Nephron progenitor cell (in vitro differentiated cells): ENCODE measurements around the gene MT2A.

ENCODE experiments used
- DNase-seq: peaks from one replicate; pipeline ENCODE4 v3.0.0; 2021
- H3K27ac Mint-ChIP-seq: 2 replicates; pipeline ENCODE4 v1.8.0; 2021; ENCODE audit warnings: mild to moderate bottlenecking, moderate library complexity, mixed read lengths
- H3K27me3 Mint-ChIP-seq: 2 replicates; pipeline ENCODE4 v1.8.0; 2021; ENCODE audit warnings: mild to moderate bottlenecking, low read depth, mixed read lengths; ENCODE audit not compliant: poor library complexity
- H3K36me3 Mint-ChIP-seq: 2 replicates; pipeline ENCODE4 v1.8.0; 2021; ENCODE audit warnings: low read depth, mixed read lengths
- H3K4me1 Mint-ChIP-seq: 2 replicates; pipeline ENCODE4 v1.8.0; 2021; ENCODE audit warnings: mixed read lengths
- H3K4me3 Mint-ChIP-seq: 2 replicates; pipeline ENCODE4 v1.8.0; 2021; ENCODE audit warnings: mild to moderate bottlenecking, moderate library complexity, mixed read lengths
- H3K9me3 Mint-ChIP-seq: 2 replicates; pipeline ENCODE4 v1.8.0; 2021; ENCODE audit warnings: mild to moderate bottlenecking, moderate library complexity, mixed read lengths
- CTCF ChIP-seq: fragments of 200-600 bp; sonication (generic); IDR thresholded peaks from 2 replicates; pipeline ENCODE4 v1.5.0; 2021; ENCODE audit warnings: antibody characterized with exemption

Gene MT2A

GRCh38 chr16:56636616-56637413 lies 28.4 kb downstream of the MT2A start:
- DNase-seq = no peak
- no peak overlapping the region for H3K27ac Mint-ChIP-seq
- no peak overlapping the region for H3K4me3 Mint-ChIP-seq
- H3K4me1 Mint-ChIP-seq = peaks cover 22% of the 10 kb centered on the region
- H3K36me3 Mint-ChIP-seq = no peaks in the 10 kb centered on the region
- no peak for TF ChIP-seq CTCF
- no peaks in the 10 kb centered on the region for H3K9me3 Mint-ChIP-seq
- peaks cover 100% of the 10 kb centered on the region for H3K27me3 Mint-ChIP-seq

- H3K36me3 Mint-ChIP-seq = no peaks in the 10 kb centered on the region
- H3K27me3 Mint-ChIP-seq = peaks cover 100% of the 10 kb centered on the region
- H3K4me1 Mint-ChIP-seq = peaks cover 16% of the 10 kb centered on the region
- peak; percentile 78 for DNase-seq
- no peaks in the 10 kb centered on the region for H3K9me3 Mint-ChIP-seq
- TF ChIP-seq CTCF = no peak
- H3K27ac Mint-ChIP-seq = no peak within 1 kb of the TSS
- H3K4me3 Mint-ChIP-seq = peak within 1 kb of the TSS; percentile 77
These were observed 29.7 kb downstream of the MT2A start, which contains the start of gene MT1A for GRCh38 chr16:56637814-56638750. MT1A (plus strand) TSS chr16:56638666; CDS start chr16:56638739, 73 bp downstream.

- Mint-ChIP-seq H3K4me3 (no peak overlapping the region), H3K27me3 (peaks cover 100% of the 10 kb centered on the region), H3K9me3 (no peaks in the 10 kb centered on the region), H3K36me3 (no peaks in the 10 kb centered on the region), H3K27ac (no peak overlapping the region), H3K4me1 (peaks cover 21% of the 10 kb centered on the region)
- no peak for DNase-seq
- no peak for TF ChIP-seq CTCF
These were observed 30.7 kb downstream of the MT2A start for GRCh38 chr16:56639045-56639444.

- H3K36me3 Mint-ChIP-seq = no peaks in the 10 kb centered on the region
- TF ChIP-seq CTCF = no peak
These were observed 31.7 kb downstream of the MT2A start for GRCh38 chr16:56640076-56640475.

GRCh38 chr16:56641166-56641565 lies 32.8 kb downstream of the MT2A start:
- H3K4me1 Mint-ChIP-seq = peaks cover 22% of the 10 kb centered on the region
- H3K27me3 Mint-ChIP-seq = peaks cover 100% of the 10 kb centered on the region
- no peak for TF ChIP-seq CTCF
- H3K4me3 Mint-ChIP-seq = no peak overlapping the region
- no peaks in the 10 kb centered on the region for H3K36me3 Mint-ChIP-seq
- DNase-seq = no peak
- H3K27ac Mint-ChIP-seq = no peak overlapping the region
- no peaks in the 10 kb centered on the region for H3K9me3 Mint-ChIP-seq

More at GRCh38 chr16:56640076-56640475, 31.7 kb downstream of the MT2A start:
- Mint-ChIP-seq H3K4me1 (peaks cover 22% of the 10 kb centered on the region), H3K4me3 (no peak overlapping the region), H3K27me3 (peaks cover 100% of the 10 kb centered on the region), H3K27ac (no peak overlapping the region), H3K9me3 (no peaks in the 10 kb centered on the region)
- no peak for DNase-seq
